ENCODE results near the gene PRIMA1.

PRIMA1 gene

GRCh38 chr14:93753647-93754046 is 34.6 kb downstream of the PRIMA1 start:
- DNase-seq (ENCODE audit: low read depth) = no peak

- DNase-seq (ENCODE audit: low read depth) = no peak
These were observed 35.2 kb downstream of the PRIMA1 start for GRCh38 chr14:93752980-93753561.

GRCh38 chr14:93751946-93752655 is 36.2 kb downstream of the PRIMA1 start:
- no peak for DNase-seq (ENCODE audit: low read depth)

- no peak for DNase-seq (ENCODE audit: low read depth)
These were observed 39.2 kb downstream of the PRIMA1 start for GRCh38 chr14:93749076-93749420.

GRCh38 chr14:93748208-93749075 is 39.8 kb downstream of the PRIMA1 start:
- DNase-seq (ENCODE audit: low read depth) = no peak

- no peak for DNase-seq (ENCODE audit: low read depth)
These were observed 40.7 kb downstream of the PRIMA1 start for GRCh38 chr14:93747560-93747959.

- DNase-seq (ENCODE audit: low read depth) = no peak
These were observed 41.2 kb downstream of the PRIMA1 start for GRCh38 chr14:93747102-93747501.

- DNase-seq (ENCODE audit: low read depth) = no peak
These were observed 42.5 kb downstream of the PRIMA1 start for GRCh38 chr14:93745603-93746273.

GRCh38 chr14:93744876-93745275 is 43.4 kb downstream of the PRIMA1 start:
- DNase-seq (ENCODE audit: low read depth) = no peak

GRCh38 chr14:93744176-93744575 is 44.1 kb downstream of the PRIMA1 start:
- DNase-seq (ENCODE audit: low read depth) = no peak

- no peak for DNase-seq (ENCODE audit: low read depth)
These were observed 44.8 kb downstream of the PRIMA1 start for GRCh38 chr14:93743270-93744060.

- DNase-seq (ENCODE audit: low read depth) = no peak
These were observed 45.5 kb downstream of the PRIMA1 start for GRCh38 chr14:93742761-93743160.

GRCh38 chr14:93741556-93742230 is 46.6 kb downstream of the PRIMA1 start:
- DNase-seq (ENCODE audit: low read depth) = no peak

- no peak for DNase-seq (ENCODE audit: low read depth)
These were observed 50.7 kb downstream of the PRIMA1 start for GRCh38 chr14:93737634-93738033.

- no peak for DNase-seq (ENCODE audit: low read depth)
These were observed 51.8 kb downstream of the PRIMA1 start for GRCh38 chr14:93736378-93737014.

- no peak for DNase-seq (ENCODE audit: low read depth)
These were observed 53.1 kb downstream of the PRIMA1 start for GRCh38 chr14:93735206-93735605.

- no peak for DNase-seq (ENCODE audit: low read depth)
These were observed 54.0 kb downstream of the PRIMA1 start for GRCh38 chr14:93734086-93734822.

- no peak for DNase-seq (ENCODE audit: low read depth)
These were observed 54.7 kb downstream of the PRIMA1 start for GRCh38 chr14:93733631-93734030.

- no peak for DNase-seq (ENCODE audit: low read depth)
These were observed 55.1 kb downstream of the PRIMA1 start for GRCh38 chr14:93733231-93733630.

- no peak for DNase-seq (ENCODE audit: low read depth)
These were observed 55.8 kb downstream of the PRIMA1 start for GRCh38 chr14:93732524-93732923.

Data from stimulated activated CD8-positive, alpha-beta memory T cell treated with anti-CD3 and anti-CD28 coated beads, Interleukin-12 subunit alpha, Interleukin-12 subunit beta, amount 100 ng/mL, for 4 hours (primary cell).